SKM-1 treated with dmso at 0.1 percent for 144 hours (cell line): ENCODE data around the gene SEC23A.
"Not testable (repeated sequence)": the region's sequence is repeated elsewhere in the genome, so short reads cannot be mapped to it uniquely, and the experiment has no call there.

Experiments used
- DNase-seq: peaks from one replicate; lab custom pipeline; 2025; ENCODE audit not compliant: unreplicated experiment; lab: John Stamatoyannopoulos, UW

Gene SEC23A

GRCh38 chr14:39102969-39103957, at the start of gene SEC23A:
Gene SEC23A (minus strand): TSS chr14:39103235. CDS start chr14:39096118, 7,117 bp downstream.
- peak; percentile 41 for DNase-seq

DNA sequence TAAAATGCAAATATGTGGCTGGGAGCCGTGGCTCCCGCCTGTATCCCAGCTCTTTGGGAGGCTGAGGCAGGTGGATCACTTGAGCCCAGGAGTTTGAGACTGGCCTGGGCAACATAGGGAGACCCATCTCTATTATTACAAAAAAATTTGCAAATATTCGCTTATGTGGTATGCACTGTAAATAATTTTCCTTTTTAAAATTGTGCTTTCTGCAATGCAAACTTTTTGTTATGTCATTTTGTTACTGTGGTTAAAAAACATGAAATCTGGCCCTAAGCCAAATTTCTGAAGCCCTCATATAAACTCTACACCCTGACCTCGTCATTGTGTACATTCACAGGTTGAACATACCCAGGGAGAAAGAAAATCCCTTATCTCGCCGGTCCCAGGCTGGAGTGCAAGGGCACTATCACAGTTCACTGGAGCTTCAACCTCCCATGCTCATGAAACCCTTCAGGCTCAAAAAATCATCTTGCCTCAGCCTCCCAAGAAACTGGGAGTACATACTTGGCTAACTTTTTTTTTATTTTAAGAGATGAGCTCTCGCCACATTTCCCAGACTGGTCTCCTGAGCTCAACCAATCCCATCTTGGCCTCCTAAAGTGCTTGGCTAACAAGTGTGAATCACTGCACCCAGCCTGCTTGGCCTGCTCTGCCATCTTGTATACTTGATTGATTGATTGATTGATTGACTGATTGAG, 42.4 kb upstream of the SEC23A start:
- DNase-seq, result no peak

DNA sequence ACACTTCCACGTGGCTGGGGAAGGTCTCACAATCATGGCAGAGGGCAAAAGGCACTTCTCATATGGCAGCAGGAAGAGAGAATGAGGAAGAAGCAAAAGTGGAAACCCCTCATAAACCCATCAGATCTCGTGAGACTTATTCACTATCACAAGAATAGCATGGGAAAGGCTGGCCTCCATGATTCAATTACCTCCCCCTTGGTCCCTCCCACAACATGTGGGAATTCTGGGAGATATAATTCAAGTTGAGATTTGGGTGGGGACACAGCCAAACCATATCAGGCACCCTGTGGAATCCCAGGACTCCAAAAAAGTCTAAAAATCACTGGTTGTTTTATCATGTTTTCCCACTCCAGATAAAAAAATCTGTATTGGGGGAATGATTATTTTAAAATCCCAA, 40.2 kb upstream of the SEC23A start:
- not testable (repeated sequence) for DNase-seq

GRCh38 chr14:39141623-39142022, 38.6 kb upstream of the SEC23A start:
- DNase-seq, result not testable (repeated sequence)

GRCh38 chr14:39140170-39140569, 37.1 kb upstream of the SEC23A start:
- no peak for DNase-seq

DNA sequence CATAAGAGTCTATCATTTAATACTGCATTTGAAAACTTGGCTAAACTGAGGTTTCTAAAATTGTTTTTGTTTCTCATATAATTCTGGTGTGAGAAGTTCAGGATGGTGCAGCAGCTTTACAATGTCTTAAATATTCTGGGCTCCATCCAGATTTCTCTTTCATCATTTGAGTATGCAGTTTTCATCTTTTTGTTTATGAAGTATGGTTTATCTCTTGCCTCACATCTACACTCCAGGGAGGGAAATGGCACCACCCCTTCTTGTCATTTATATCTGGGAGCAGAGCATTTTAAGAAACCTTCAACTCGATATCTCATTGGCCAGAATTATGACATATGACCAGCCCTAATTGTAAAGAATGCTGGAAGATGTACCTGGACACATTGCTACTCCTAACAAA, 35.4 kb upstream of the SEC23A start:
- DNase-seq, result no peak

GRCh38 chr14:39137835-39138234, 34.8 kb upstream of the SEC23A start:
- not testable (repeated sequence) for DNase-seq

GRCh38 chr14:39122330-39123138, 19.5 kb upstream of the SEC23A start:
- no peak for DNase-seq

- peak; percentile 68 for DNase-seq
These were observed 11.2 kb upstream of the SEC23A start, which contains the start of gene GEMIN2 for GRCh38 chr14:39114073-39114838. Gene GEMIN2 (plus strand): TSS chr14:39114323. CDS start chr14:39114339, 16 bp downstream.

DNA sequence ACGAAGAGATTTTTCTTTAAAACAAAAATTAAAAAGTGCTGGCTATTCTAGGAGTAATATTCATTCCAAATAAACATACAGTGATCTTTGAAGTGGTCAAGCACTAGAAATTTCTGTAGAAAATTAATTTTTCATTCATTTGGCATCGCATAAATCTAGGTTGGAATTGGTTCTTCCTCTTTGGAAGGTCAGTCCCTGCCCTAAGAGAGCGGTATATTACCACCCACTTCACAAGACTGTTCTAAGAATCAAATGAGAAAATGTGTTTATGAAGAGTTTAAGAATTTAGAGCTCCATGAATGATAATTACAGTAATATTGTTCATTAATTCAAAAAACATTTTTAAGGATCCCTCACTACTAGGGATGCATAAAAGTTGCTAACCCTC, 10.6 kb upstream of the SEC23A start:
- no peak for DNase-seq

DNA sequence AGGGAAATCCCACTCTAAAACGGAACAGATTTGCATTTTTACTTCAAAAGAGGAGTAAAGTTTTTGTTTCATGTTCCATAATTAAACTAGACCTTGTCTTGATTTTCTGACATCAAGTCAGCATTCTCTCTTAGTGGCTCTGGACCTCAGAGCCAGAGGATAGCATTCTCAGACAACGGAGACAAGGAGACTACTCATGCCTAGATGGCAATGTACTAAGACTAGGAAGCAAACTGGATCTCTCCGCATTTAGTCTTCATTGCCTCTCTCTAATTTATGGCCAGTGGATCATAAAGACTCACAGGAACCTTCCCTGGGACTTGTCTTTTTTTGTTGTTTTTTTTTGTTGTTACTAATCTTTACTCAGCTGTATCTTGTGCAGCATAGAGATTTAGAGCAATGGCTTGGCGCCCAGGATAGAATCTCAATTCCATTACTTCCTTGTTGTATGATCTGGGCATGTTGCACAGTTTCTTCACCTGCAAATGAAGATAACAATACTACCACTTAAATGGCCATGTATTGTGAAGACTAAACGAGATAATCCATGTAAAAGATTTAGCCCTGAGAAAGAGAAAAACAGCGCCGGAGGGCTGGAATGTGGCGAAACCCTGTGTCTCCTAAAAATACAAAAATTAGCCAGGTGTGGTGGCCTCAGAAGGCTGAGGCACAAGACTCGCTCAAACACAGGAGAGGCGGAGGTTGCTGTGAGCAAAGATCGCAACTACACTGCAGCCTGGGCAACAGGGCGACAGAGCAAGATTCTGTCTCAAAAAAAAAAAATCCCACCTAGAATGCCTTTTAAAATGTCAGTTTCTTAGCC, 7.1 kb upstream of the SEC23A start:
- DNase-seq, result no peak

DNA sequence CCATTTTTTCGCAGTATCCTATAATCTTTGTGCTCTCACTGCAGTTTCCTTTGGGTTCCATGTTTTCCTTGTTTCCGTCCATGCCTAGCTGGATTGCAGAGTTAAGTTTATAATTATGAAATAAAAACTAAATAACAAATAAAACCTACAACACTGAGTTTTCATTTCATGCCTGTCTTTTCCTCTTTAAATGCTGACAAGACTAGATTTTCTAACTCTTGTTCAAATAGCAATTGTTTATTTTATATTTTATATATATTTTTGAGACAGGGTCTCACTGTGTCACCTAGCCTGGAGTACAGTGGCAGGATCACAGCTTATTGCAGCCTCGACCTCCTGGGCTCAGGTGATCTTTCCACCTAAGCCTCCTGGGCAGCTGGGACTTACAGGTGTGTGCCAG, 5.8 kb upstream of the SEC23A start:
- no peak for DNase-seq

- DNase-seq, result no peak
These were observed 4.6 kb upstream of the SEC23A start for GRCh38 chr14:39107591-39107996.

GRCh38 chr14:39104078-39104801, 1.2 kb upstream of the SEC23A start:
- DNase-seq, result not testable (repeated sequence)

DNA sequence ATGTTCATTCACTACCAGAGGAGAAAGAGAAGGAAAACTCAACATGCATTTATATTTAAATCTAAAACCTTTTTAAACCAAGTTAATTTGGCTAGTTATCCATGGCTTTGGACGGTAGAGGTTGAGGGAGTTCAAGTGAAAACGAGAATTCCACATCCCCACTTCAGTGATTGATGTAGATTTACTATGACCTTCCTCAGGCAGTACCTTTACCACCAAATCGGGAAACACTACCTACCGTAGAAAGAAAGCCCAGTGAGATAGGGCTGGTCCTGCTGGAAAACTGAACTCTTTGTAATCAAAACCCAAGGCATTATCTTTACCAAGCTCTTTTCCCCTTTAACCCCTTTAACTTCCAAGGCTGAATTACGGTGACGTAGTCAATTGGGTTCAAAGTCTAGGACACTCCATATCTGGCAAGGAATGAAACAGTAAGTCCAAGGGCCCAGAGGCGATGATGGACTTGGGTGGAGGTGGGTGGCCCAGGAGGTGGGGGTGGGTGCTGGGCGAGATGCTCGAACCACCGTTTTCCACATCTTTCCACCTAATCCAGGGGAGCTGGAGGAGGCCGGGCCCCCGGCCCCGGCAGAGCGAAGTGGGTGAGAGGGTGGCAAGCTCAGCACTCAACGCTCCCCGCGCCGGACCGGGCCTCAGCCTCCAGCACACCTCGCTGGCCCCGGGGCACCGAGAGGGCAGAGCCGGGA, 618 bp downstream of the SEC23A start:
- DNase-seq, result no peak

GRCh38 chr14:39099748-39100147, 3.3 kb downstream of the SEC23A start:
- no peak for DNase-seq

DNA sequence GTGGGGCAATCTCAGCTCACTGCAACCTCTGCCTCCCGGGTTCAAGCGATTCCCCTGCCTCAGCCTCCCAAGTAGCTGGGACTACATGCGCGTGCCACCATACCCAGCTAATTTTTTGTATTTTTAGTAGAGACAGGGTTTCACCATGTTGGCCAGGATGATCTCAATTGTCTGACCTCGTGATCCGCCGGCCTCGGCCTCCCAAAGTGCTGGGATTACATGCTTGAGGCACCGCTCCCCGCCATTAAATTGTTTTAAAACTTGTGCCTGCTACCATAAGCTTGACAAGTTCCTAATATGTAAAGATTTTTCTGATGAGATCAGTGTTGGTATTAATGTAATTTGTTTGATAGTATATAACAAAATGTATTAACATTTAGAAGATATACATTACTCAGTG, 3.8 kb downstream of the SEC23A start:
- DNase-seq, result not testable (repeated sequence)

GRCh38 chr14:39097159-39097558, 5.9 kb downstream of the SEC23A start:
- DNase-seq, result no peak
